Astrocyte (in vitro differentiated cells and primary cell): ENCODE results near the gene NTRK3.

ENCODE experiments used
- CTCF ChIP-seq: IDR thresholded peaks from 2 replicates; pipeline ENCODE4 v1.5.1; 2011; ENCODE audit warnings: low read depth, mild to moderate bottlenecking, inconsistent platforms, low read length, moderate library complexity; ENCODE audit not compliant: insufficient read depth
- EZH2 ChIP-seq: IDR thresholded peaks from 2 replicates; pipeline ENCODE4 v1.6.1; 2012; ENCODE audit warnings: mild to moderate bottlenecking, low read length, inconsistent platforms; ENCODE audit not compliant: insufficient read depth

GRCh38 chr15:88048237-88048636, 208.3 kb downstream of the NTRK3 start:
- no peak for TF ChIP-seq CTCF
- TF ChIP-seq EZH2 = no peak
